ENCODE measurements around the gene LAMB1.
"Not testable (repeated sequence)": the region's sequence is repeated elsewhere in the genome, so short reads cannot be mapped to it uniquely, and the experiment has no call there.

The LAMB1 gene

DNA sequence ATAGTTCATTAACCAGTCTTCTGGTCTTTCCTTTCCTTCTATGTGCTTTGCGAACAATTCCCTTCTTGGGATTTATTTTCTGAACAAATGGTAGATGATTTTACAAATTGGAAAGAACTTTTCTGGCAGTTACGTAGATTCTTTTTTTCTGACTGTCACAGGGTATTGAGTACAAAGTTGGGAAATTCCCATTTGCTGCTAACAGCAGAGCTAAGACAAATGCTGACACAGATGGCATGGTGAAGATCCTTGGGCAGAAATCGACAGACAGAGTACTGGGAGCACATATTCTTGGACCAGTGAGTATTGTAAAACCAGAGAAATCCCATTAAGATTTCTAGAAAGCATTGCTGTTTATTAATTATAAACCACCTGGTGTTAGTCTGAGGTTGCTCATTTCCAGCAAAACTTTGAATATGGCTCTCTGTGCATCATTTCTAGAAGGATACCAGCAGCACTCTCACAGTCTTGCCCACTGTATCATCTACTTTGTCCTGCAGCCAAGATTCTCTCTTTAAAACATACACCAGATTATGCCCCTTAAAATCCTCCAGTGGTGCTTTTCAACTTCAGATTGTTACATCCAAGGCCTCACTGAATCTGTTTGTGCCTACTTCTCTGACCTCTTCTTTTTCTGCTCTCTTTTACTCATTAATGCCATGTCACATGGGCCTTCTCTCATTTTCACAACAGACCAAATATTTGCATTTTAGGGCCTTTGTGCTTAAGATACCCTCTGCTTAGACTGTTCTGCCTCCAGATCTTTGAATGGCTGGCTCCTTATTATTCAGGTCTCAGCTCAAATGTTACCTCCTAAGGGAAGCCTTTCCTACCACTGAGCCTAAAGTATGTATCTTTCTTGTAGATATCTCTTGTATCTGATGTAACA lies 85.0 kb downstream of the LAMB1 start:
- DNase-seq (ENCODE audit: low spot score) = no peak

DNA sequence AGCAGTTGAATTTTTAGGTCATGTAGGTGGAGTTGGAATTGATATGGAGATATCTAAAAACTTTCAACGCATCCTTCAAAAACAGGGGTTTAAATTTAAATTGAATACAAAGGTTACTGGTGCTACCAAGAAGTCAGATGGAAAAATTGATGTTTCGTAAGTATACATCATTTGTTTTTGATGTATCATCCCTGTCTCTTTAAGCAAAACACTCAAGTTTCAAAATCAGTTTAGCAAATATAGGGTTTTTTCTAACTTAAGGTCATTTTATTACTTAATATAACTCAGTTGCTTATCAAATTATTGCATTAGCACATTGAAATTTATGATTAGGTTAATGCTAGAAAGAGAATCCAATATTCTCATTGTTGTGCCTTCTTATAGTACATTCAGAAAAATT lies 87.4 kb downstream of the LAMB1 start:
- no peak for DNase-seq (ENCODE audit: low spot score)

DNA sequence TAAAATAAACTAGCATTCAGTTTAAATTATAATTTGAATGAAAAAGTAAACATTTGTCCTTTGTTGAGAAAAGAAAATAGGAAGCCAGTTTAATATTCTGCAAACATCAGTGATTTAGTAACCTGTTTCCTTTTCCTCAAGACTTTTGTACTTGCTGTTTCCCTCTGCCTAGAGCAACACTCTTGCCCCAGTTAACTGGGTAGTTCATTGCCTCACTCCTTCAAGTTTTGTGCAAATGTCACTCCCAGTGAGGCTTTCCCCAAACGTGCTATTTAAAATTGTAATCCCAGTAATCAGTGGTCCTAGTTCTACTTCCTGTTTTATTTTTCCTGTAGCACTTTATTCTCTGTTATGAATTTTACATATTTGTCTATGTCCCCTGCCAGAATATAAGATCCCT lies 88.1 kb downstream of the LAMB1 start:
- no peak for DNase-seq (ENCODE audit: low spot score)

DNA sequence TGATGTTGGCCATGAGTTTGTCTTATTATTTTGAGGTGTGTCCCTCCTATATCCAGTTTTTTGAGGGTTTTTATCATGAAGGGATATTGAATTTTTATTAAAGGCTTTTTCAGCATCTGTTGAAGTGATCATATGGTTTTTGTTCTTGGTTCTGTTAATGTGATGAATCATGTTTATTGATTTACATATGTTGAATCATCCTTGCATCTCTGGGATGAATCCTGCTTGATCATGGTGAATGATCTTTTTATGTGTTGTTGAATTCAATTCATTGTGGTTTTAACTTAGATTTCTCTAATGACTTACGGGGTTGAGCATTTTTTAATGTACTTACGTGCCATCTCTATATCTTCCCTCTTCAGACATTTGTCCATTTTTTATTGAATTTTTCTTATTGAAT lies 89.1 kb downstream of the LAMB1 start:
- no peak for DNase-seq (ENCODE audit: low spot score)

DNA sequence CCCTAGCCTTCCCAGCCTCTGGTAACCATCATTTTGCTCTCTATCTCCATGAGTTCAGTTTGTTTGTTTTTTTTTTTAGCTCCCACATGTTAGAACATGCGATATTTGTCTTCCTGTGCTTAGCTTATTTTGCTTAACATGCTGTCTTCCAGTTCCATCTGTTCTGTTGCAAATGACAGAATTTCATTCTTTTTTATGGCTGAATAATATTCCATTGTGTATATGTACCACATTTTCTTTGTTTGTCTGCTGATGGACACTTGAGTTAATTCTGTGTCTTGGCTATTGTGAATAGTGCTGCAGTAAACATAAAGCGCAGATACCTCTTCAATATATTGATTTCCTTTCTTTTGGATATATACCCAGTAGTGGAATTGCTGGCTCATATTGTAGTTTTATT lies 91.0 kb downstream of the LAMB1 start:
- no peak for DNase-seq (ENCODE audit: low spot score)

DNA sequence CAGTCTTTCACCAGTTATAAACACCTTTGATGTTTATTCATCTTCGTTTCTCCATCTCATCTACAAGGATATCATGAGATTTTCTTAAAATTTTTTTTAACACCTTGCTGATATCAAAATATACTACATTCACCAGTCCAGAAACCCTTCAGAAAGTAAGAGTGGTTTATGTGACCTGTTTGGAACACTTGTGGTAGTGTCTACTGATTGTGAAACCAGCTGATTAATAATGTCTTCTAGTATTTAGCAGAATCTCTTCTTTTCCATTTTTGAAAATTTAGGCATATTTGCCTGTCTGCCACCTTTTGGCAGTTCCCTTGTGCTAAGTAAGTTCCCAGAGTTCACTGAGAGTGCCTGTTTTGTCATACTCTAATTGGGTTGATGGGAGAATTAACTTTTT lies 93.5 kb downstream of the LAMB1 start:
- no peak for DNase-seq (ENCODE audit: low spot score)

DNA sequence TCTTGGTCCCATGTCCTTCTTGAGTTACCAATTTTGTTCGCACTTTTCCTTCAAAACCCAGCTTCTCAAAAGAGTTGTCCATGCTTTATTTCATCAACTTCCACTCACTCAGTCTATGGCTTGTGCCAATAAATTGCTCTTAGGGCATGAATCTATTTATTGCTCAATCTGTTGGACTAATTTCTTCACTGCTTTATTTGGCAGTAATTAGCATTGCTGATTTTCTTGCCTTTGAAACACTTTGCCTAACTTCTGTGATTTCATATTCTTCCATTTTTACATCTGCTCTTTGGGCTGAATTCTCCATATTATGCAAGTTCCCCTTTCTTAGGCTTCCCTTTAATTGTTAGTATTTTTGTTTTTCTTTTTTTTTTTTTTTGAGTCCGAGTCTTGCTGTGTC lies 95.2 kb downstream of the LAMB1 start:
- no peak for DNase-seq (ENCODE audit: low spot score)

DNA sequence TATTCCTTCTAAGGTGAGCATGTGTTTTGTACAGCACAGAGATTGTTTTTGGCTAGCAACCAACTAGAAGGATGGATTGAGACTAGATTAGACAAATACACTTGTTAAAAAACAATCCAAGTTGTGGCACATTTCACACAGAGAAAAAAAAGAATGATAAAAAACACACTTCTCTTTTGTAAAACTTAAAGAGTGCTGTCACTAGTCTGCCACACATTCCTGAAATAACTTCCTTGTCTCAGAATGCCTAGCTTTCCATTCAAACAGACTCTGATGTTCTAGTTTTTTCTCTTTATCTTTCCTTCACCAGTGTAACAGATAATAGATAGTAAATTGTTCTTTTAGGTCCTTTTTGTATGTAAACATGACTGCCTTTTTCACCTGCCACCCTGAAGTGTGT lies 100.6 kb downstream of the LAMB1 start:
- no peak for DNase-seq (ENCODE audit: low spot score)

DNA sequence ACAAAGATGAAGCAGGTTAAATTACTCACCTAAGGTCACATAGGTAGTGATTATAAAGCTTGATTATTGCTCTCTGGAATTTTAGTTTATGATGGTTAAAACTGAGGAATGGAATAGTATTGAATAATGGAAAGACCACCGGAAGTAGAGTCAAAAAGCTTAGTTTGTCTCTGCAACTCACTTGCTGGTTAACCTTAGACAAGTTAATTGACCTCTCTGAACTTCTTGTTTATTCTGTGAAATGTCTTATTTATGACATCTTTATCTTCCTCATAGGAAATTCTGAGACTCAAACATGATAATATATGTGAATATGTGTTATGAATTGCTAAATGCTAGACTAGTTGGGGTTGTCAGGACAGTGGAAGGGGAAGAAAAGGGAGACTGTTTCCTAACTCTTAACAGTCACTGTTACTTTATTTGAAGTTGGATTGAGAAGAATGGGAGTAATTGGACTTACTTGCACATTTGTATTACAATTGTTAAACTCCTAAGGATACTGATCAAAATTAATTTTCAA lies 102.4 kb downstream of the LAMB1 start:
- no peak for DNase-seq (ENCODE audit: low spot score)

DNA sequence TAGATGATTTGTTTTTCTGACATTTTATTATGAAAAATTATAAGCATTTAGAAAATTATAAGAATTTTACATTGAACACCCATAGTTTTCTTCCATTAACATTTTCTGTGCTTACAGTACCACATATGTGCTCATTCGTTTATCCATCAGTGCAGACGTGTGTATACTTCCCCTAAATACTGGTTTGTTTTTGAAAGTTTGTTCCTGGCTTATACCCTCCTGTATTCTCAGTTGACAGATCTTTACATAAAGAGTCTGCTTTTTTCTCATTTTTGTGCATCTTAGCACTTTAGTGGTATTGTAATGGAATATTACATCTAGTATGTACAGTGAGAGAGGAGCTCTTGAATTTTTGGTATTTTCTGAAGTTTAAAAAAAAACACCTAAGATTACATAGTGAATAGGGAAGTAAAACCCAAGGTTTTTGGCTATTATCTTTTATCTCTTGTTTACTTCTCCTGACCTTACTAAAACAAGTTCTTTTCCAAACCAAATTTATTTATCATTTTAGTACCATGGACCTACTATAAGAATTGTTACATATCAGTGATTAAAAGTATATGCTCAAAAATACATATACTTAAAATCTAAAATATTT lies 103.9 kb downstream of the LAMB1 start:
- DNase-seq (ENCODE audit: low spot score) = no peak

DNA sequence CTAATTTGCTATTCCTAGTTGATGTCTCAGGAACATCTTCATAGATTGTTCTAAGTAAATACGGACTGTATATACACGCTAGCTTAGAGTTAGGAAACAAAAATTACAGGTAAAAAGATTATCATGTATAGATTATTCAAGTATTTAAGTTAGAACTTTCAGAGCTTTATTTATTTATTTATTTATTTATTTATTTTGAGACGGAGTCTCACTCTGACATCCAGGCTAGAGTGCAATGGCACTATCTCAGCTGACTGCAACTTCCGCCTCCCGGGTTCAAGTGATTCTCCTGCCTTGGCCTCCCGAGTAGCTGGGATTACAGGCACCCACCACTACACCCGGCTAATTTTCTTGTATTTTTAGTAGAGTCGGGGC lies 110.6 kb downstream of the LAMB1 start:
- not testable (repeated sequence) for DNase-seq (ENCODE audit: low spot score)

DNA sequence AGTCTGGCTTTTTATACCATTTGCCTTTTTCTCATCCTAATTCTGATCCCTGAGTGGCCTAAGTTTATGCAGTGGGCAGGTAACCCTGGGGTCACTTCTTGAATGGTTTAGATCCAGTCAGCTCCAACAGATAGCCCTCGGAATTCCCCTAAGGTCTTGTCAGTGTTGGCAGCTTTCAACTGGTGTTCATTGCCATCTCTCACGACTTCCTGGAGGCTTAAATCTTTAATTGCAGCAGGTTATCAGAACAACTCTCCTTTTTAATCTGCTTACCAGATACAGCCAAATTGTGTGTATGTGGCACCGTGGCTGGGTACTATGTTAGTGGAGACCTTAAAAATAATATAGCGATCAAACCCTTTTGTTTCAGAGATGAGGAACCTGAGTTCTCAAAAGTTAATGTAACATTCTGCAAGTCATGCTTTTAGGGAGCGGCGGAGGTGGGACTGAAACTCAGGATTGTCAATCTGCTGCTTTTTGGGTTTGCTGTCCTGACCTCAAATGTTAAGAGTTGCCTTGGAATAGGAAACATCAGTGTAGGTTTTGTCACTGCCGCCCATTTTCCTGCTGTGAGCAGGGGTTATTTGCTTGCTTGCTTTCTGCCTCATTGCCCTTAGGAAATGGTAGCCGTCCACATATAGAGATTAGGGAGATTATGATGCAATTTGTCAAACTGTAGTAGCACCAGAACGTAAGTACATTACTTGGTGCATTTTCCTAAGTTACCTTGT lies 111.2 kb downstream of the LAMB1 start:
- DNase-seq (ENCODE audit: low spot score) = no peak

DNA sequence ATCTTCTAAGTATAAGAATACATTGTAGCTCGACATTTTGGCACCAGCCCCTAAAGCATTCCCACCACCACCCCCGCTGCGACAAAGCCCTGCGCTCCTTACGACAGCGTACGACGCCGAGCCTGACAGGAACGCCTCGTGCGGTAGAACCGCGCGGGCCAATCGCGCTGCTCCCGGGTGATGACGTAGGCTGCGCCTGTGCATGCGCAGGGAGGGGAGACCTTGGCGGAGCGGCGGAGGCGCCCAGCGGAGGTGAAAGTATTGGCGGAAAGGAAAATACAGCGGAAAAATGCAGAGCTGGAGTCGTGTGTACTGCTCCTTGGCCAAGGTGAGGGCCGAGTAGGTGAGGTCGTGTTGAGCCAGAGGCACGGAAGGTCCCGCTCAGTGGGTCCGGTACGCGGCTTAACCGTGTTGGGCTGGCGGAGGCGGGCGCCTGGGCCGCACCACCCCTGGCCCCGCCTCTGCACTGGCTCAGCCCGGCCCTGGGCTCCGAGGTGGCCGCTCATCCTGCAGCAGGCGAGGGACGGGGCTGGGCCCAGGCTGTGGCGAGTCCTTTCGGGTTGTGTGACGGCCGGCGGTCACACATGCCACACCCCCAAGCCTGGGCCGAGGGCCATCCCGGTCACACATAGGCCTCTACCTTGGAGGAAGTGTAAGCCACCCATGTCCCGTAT lies 111.9 kb downstream of the LAMB1 start, which contains the start of gene DLD:
Gene DLD (plus strand): TSS at position 222 of the 674 bp plus-strand sequence. CDS start 68 bp downstream, at position 290.
- peak; percentile 91 for DNase-seq (ENCODE audit: low spot score)

DNA sequence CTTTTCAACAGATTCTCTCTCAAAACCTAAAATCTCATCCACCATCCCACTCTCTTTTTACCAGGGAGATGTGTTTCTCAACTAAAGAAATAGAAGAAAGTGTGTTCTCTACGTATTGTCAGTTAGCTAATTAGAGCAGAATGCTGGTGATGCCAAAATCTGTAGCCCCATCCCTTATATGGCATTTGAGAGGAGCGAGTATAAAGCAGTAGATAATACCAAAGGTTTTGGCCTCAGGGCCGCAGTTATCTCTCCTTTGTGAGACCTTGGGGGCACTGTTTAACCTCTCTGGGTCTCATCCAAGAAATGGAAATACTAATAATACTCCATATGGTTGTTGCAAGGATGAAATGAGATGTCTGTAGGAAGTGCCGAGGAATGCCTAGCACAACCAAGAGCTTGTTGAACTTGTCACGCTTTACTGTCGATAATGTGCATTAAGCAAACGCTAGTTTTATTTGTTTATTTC lies 112.4 kb downstream of the LAMB1 start:
- no peak for DNase-seq (ENCODE audit: low spot score)

DNA sequence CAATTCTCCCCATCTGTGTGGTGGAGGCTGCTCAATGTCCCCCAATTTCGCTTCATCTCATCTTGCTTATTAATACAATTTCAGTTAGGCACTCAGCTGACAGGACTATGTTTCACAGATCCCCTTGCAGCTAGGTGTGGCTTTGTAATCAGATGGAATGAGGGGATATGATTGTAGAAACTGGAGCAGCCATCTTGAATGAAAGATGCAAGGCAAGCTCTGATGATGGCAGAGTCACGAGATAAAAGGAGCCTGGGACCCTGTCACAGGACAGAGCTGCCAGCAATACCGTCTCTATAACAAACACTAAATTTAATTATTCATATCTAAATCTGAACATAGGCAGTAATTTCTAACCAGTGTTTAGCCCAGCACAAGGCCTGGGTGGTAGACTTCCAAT lies 113.0 kb downstream of the LAMB1 start:
- peak; percentile 25 for DNase-seq (ENCODE audit: low spot score)

DNA sequence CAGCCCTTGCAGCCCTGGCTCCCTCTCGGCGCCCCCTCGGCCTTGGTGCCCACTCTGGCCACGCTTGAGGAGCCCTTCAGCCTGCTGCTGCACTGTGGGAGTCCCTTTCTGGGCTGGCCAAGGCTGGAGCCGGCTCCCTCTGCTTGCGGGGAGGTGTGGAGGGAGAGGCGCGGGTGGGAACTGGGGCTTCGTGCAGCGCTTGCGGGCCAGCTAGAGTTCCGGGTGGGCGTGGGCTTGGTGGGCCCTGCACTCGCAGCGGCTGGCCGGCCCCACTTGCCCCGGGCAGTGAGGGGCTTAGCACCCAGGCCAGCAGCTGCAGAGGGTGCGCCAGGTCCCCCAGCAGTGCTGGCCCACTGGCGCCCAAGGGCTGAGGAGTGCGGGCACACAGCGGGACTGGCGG lies 115.1 kb downstream of the LAMB1 start:
- DNase-seq (ENCODE audit: low spot score) = not testable (repeated sequence)

DNA sequence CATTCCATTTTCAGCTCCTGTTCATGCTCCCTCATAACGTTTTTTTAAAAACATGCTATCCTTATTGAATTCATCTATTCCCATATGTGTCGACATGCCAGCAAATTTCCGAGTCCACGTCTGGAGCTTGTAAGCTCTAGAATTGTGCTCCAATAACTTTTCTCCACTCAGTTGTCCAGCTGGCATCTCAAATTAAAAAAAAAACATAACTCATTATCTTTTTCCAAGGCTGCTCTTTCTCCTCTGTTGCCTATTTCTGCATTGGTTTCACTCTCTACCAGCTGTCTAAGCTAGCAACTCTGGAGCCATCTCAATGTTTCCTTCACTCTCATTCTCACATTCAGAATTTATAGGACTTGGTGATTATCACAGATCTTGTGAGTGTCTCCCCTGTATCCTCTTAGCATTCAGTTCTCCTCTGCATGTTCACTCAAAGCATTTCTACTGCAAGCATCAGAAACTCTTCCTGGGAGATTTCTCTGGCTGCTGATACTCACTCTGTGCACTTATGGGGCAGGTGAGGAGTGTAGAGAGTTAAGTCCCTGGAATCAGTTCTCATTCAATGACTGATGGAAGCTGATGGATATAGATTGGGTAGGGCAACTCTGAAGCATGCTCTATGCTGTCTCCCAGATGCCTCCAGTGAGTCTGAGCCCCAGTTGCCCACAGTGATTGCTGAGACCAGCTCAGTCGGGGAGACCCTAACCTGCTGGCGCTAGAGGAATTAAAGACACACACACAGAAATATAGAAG lies 118.7 kb downstream of the LAMB1 start:
- no peak for DNase-seq (ENCODE audit: low spot score)

DNA sequence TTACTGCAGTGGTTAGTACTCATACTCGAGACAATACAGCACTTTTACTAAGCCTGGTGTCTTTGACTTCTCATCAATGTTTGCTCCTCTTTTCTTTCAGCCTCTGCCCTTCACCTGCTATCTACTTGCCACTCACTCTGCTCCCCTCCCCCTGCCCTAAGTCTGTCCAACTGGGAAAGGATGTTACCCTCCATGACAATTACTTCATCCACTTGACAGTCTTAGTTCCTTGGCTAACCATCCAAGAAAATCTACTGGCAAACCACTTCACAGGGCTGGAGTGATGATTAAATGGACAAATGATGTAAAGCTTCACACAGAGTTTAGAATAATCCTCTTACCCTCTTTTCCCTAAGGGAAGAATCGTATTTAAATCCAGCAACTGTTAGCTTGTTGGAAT lies 120.2 kb downstream of the LAMB1 start:
- DNase-seq (ENCODE audit: low spot score) = no peak

DNA sequence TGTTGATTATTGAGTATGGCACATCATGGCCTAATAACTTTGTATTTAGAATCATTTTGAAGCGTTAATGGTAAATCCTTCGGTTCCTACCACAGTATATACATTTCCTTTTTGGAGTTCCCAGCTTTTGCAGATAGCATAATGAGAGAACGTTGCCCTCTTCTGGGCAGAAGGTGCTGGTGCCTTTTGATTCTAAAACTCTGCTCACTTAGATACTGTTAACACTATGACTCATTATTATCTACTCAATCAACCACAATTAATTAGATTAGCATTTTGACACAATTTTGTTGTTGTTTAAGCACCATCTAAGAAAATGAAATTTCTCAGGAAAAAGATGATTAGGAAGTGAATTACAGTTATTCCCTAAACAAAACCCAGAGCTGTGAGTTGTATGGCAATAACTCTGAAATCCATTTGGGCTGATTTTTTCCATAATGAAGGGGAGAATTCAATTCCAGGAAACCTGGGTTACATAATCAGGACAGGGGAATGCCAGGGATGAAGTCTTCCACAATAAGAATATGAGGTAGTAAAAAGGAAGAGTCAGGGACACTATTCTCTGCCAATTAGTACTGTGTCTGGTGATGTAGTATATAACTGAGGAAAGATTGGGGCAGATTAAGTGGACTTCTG lies 123.4 kb downstream of the LAMB1 start:
- DNase-seq (ENCODE audit: low spot score) = peak; percentile 65

DNA sequence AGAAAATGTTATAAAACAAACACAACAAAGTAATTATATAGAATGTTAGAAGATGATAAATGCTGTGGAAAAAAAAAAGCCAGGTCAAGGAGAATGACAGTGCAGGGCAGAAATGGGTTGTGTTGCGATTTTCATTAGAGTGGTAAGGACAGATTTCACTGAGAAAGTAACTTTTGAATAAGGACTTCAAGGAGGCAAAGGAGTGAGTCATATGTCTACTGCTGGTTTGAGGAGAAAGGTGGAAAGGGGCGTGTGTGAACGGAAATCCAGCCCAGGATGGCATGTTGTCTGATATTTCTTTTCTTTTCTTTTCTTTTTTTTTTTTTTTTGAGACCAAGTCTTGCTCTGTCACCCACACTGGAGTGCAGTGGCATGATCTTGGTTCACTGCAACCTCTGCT lies 124.3 kb downstream of the LAMB1 start:
- no peak for DNase-seq (ENCODE audit: low spot score)
